ENCODE data around the gene PDE11A. TPM values are rescaled to one million over a fixed set of nuclear protein-coding genes. Genes with fewer than 3 reads are reported as not detected.

PDE11A gene
- total RNA-seq, 4 donors from 2014 or later: 1.7 TPM; not detected in 3

DNA sequence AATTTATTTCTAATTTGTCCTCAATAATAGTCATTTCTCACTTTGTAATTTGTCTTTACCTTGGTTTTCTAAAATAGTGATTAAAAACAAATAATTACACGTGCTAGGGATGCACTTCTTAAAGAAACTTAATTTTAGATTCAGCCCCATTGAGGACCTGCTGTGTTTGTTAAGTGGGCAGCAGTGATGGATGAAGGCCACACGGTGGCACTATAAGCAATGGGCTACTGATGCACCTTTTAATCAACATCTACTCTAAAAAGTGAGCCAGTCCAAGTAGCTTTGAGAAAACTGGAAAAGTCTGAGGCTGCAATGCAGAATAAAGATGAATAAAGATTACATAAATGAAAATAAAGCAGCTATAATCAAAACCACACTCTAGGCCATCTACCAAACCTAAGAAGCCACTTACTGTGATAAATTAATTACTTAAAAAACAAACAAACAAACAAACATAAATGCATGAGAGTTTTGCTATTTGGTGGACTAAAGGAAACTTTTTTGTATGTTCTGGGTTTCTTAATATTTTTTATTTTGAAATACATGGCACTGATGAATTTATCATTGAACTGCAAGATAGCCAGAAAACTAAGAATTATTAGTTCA is 89.3 kb downstream of the PDE11A start:
- DNase-seq (ENCODE audit: low spot score in 2 of 2): peak in 1 of 2 donors; percentile 7
- Histone ChIP-seq H3K4me1 (no peaks in the 10 kb centered on the region), H3K27ac (no peak overlapping the region), H3K4me3 (no peak overlapping the region), H3K9me3 (no peaks in the 10 kb centered on the region), H3K36me3 (no peaks in the 10 kb centered on the region), H3K27me3 (no peaks in the 10 kb centered on the region)
- no peak for TF ChIP-seq EP300 (IDR thresholded peaks at IDR 0.05)
- TF ChIP-seq CTCF (IDR thresholded peaks at IDR 0.05): peak in 4 of 5 experiments; percentile 22 to 53 (median 44)
- 0% methylated on average over 2 of the region's 2 CpGs for WGBS, 2 donors

DNA sequence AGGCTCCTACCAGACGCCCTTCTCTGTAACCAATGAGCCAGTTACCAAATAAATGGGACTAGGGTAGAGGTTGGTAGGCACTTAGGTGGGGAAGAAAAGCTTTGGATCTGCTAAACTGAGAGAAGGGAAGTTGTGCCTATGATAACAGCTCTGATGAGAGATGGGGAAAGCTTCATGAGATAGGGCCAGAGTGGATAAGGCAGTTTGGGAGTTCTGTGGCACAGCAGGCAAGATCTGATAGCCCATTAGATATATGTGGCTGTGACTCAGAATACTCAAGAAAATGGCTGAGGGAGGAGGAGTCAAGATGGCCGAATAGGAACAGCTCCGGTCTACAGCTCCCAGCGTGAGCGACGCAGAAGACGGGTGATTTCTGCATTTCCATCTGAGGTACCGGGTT is 99.8 kb downstream of the PDE11A start:
- Histone ChIP-seq H3K4me3 (no peak overlapping the region), H3K36me3 (no peaks in the 10 kb centered on the region), H3K27ac (no peak overlapping the region), H3K9me3 (no peaks in the 10 kb centered on the region), H3K27me3 (no peaks in the 10 kb centered on the region), H3K4me1 (no peaks in the 10 kb centered on the region)
- WGBS, 2 donors: 89 to 90% methylated on average over 7 to 8 of the region's 8 CpGs
- no peak for TF ChIP-seq CTCF (IDR thresholded peaks at IDR 0.05)
- TF ChIP-seq POLR2A (IDR thresholded peaks at IDR 0.05): no peak
- no peak for TF ChIP-seq EP300 (IDR thresholded peaks at IDR 0.05)
- DNase-seq (ENCODE audit: low spot score in 2 of 2): no peak

- no peaks in the 10 kb centered on the region for H3K4me1 ChIP-seq
- H3K27me3 ChIP-seq: no peaks in the 10 kb centered on the region
- no peaks in the 10 kb centered on the region for H3K36me3 ChIP-seq
- no peak for DNase-seq (ENCODE audit: low spot score in 2 of 2)
- no peak for TF ChIP-seq CTCF (IDR thresholded peaks at IDR 0.05)
- H3K27ac ChIP-seq: no peak overlapping the region
- no peaks in the 10 kb centered on the region for H3K9me3 ChIP-seq
- H3K4me3 ChIP-seq: no peak overlapping the region
Measured at GRCh38 chr2:177972123-177972522, 100.5 kb downstream of the PDE11A start.

- TF ChIP-seq POLR2A (IDR thresholded peaks at IDR 0.05) (no peak), CTCF (IDR thresholded peaks at IDR 0.05) (no peak), EP300 (IDR thresholded peaks at IDR 0.05) (no peak)
- Histone ChIP-seq H3K4me1 (no peaks in the 10 kb centered on the region), H3K4me3 (no peak overlapping the region), H3K9me3 (no peaks in the 10 kb centered on the region), H3K36me3 (no peaks in the 10 kb centered on the region), H3K27ac (no peak overlapping the region), H3K27me3 (no peaks in the 10 kb centered on the region)
- 76 to 79% methylated on average over 3 of the region's 3 CpGs for WGBS, 2 donors
- no peak for DNase-seq (ENCODE audit: low spot score in 2 of 2)
Measured at GRCh38 chr2:177970670-177971454, 101.7 kb downstream of the PDE11A start.

GRCh38 chr2:177964892-177965291 is 107.7 kb downstream of the PDE11A start:
- no peaks in the 10 kb centered on the region for H3K4me1 ChIP-seq
- no peak overlapping the region for H3K4me3 ChIP-seq
- 60 to 67% methylated on average over 1 of the region's 1 CpG for WGBS, 2 donors
- no peaks in the 10 kb centered on the region for H3K9me3 ChIP-seq
- no peaks in the 10 kb centered on the region for H3K36me3 ChIP-seq
- H3K27ac ChIP-seq: no peak overlapping the region
- H3K27me3 ChIP-seq: no peaks in the 10 kb centered on the region
- no peak for TF ChIP-seq POLR2A (IDR thresholded peaks at IDR 0.05)
- no peak for TF ChIP-seq CTCF (IDR thresholded peaks at IDR 0.05)
- TF ChIP-seq EP300 (IDR thresholded peaks at IDR 0.05): no peak
- DNase-seq (ENCODE audit: low spot score in 2 of 2): no peak

All from tibial nerve (tissue), 4 donors.